GM19238 (cell line): ENCODE results near the gene ECHS1.
"Not testable (repeated sequence)": the region's sequence is repeated elsewhere in the genome, so short reads cannot be mapped to it uniquely, and the experiment has no call there.

Experiments
- DNase-seq: peaks from one replicate; pipeline ENCODE4 v3.0.0; 2011; ENCODE audit warnings: low spot score; ENCODE audit not compliant: insufficient read length

ECHS1 gene

DNA sequence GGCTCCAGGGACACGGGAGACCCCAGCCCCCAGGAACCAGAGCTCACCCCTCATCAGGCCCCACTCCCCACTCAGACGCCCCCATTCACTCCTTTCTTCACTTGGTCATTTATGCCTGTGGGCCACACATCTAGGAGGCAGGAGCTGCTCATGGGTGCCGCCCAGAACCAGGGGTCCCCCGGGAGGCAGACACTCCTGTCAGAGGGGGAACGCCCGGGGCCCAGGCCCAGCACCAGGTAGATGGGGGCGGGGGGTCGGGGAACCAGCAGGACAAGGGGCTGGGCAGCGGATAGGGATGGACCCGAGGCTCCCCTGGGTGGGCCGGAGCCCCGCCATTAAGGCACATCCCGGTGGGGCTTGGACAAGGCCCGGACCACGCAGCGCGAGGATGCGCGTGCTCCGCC lies 48.3 kb downstream of the ECHS1 start:
- DNase-seq = no peak

DNA sequence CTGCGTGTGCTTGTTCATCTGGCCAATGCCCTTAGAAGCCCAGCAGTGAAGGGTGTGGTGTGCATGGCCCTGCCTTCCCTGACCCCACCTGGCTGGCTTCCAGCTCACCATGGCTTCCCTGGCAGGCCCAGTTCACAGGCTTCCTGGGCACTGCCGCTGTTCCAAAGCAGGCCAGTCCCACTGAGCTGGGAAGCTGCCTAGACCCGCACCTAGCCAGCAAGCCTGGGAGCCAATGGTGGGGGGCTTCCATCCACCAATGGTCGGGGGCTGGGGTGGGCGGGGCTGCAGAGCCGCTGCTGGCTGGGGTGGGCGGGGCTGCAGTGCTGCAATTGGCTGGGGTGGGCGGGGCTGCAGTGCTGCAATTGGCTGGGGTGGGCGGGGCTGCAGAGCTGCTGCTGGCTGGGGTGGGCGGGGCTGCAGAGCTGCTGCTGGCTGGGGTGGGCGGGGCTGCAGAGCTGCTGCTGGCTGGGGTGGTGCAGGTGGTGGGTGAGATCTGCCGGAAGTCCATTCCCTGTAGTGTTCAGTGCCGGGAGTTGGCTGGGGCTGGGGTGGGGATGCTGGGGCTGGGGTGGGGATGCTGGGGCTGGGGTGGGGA lies 48.9 kb downstream of the ECHS1 start:
- no peak for DNase-seq

DNA sequence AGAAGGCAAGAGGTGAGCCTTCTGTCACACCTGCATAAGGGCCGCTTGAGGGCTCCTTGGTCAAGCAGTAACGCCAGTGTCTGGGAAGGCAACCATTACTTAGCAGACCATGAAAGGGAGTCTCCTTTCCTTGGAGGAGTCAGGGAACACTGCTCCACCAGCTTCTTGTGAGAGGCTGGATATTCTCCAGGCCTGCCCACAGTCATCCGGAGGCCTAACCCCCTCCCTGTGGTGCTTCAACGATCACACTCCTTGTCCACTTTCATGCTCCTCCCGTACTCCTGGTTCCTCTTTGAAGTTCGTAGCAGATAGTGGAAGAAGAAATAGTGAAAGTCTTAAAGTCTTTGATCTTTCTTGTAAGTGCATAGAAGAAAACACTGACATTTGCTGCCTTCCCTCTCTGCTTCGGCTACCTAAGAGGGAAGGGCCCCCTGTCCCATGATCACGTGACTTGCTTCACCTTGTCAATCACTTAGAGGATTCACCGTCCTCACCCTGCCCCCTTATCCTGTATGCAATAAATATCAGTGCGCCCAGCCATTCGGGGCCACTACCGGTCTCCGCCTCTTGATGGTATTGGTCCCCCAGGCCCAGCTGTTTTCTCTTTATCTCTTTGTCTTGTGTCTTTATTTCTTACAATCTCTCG lies 51.0 kb downstream of the ECHS1 start:
- not testable (repeated sequence) for DNase-seq

DNA sequence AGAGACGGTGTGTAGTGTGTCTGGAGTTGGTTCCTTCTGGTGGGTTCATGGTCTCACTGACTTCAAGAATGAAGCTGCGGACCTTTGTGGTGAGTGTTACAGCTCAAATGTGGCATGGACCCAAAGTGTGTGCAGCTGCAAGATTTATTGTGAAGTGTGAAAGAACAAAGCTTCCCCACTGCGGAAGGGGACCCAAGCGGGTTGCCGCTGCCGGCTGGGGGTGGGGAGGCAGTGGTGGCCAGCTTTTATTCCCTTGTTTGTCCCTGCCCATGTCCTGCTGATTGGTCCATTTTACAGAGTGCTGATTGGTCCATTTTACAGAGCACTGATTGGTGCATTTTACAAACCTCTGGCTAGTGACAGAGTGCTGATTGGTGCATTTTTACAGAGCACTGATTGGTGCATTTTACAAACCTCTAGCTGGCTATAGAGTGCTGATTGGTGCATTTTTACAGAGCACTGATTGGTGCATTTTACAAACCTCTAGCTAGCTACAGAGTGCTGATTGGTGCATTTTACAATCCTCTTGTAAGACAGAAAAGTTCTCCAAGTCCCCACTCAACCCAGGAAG lies 52.2 kb downstream of the ECHS1 start:
- not testable (repeated sequence) for DNase-seq

DNA sequence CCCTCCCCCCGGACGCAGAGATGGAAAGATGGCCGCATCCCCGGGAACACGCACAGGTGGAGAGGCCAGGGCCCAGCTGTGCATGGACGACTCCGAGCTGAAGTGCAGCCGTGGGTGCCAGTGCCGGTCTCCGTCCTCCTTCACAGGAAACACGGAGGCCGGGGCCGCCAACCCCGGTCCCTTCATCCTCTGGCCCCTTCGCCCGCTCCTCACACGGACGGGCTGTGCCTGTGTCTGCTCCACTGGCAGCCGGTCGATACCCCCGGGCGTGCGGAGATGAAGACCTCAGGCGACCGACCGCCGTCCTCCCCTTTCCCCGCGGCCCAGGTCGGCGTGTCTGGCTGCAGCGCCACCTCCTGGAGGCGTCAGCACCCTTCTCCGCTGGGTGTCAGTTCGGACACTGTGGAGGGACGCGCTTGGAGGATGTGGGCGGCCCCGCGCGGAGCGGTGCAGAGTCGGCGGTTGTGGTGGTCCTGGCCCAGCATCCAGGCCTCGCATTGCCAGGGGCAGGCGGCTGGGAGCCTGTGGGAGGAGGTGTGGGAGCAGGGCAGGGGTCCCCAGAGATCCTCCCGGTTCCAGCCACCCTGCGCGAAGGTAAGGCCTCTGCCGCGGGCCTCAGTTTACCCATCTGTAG lies 54.5 kb downstream of the ECHS1 start:
- peak; percentile 63 for DNase-seq

DNA sequence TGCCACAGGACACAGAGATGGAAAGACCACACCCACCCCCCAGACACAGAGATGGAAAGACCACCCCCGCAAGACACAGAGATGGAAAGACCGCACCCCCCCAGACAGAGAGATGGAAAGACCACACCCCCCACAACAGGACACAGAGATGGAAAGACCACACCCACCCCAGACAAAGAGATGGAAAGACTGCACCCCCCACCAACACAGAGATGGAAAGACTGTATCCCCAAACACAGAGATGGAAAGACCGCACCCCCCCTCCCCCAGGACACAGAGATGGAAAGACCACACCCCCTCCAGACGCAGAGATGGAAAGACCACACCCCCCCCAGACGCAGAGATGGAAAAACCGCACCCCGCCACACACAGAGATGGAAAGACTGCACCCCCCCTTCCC lies 56.4 kb downstream of the ECHS1 start:
- DNase-seq = no peak

DNA sequence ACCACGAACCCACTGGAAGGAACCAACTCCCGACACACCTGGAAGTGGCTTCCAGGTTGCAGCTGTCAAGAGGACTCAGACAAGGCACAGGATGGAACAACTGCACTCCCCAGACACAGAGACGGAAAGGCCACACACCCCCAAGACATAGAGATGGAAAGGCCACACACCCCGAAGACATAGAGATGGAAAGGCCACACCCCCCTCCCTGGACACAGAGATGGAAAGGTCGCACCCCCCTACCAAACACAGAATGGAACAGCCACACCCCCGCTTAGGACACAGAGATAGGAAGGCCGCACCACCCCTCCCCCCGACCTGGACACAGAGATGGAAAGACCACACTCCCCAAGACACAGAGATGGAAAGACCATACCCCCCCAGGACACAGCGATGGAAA lies 56.9 kb downstream of the ECHS1 start:
- no peak for DNase-seq

DNA sequence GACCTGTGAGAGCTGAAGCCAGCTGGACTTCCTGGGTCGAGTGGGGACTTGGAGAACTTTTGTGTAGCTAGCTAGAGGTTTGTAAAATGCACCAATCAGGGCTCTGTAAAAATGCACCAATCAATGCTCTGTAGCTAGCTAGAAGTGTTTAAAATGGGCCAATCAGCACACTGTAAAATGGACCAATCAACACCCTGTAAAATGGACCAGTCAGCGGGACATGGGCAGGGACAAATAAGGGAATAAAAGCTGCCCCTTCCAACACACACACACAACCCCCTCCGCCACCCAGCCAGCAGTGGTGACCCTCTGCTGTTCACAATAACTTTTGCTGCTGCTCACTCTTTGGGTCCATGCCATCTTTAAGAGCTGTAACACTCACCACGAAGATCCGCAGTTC lies 57.3 kb downstream of the ECHS1 start:
- no peak for DNase-seq

DNA sequence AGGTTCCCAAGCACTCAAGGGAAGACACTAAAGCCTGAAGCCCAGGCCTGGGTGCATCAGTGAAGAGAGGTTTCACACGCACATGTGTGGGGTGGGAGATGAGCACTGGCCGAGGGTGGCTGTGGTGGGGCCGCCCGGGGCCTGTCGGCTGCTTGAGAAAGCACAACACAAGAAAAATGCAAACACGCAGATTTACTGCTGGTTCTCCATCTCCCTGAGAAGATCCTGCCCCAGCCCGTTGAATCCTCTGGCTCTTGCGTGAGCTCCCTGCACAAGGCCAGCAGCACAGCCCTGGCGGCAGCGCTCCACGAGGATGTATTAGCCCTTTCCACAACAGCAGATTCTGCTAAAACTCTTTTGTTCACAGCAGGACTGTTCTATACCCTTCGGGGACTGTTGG lies 58.2 kb downstream of the ECHS1 start:
- DNase-seq = no peak

DNA sequence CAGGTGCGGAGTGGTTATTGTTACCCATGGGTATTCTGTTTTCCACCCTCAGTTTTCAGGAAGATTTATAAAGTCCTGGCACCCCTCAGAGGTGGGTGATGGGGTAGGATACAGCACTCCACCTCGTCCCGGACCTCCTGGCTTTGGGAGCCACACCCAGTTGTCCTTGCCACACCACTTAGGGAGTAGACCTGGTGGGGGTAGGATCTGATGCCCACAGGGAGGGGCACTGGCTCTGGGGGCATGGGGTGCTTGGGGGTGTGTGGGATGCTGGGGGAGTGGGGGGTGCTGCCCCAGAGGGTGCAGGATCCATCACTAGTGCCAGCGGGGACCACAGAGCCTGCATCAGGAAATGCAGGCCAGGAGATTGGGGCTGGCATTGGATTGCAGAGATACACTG lies 60.0 kb downstream of the ECHS1 start:
- DNase-seq = no peak

DNA sequence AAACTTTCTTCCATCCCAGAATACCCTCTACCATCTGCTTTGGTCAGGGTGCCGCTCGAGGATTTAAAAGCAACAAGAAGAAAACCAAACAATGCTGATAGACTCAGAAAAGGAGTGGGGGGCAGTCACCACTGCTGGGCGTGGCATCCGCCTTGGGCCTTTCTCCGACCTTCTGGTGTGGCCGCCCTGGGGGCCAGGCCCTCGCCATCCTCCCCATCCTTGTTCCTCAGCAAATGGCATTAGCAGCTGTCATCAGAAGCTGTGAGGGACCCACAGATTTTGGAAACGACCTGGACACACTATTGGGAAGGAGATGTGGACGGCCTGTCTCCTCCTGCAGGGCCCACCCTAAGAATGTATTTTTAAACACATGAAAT lies 60.4 kb downstream of the ECHS1 start:
- DNase-seq = no peak
